Neural progenitor cell (in vitro differentiated cells): ENCODE data around the gene RPL7L1. TPM values are rescaled to one million over a fixed set of nuclear protein-coding genes. Genes with fewer than 3 reads are reported as not detected.

Experiments used
- DNase-seq: peaks from one replicate; pipeline ENCODE4 v3.0.0-alpha.2; 2016; ENCODE audit warnings: low spot score
- H2AFZ ChIP-seq: fragments of 200-600 bp; sonication (generic); replicated peaks from 2 replicates; pipeline ENCODE4 v1.6.1; 2016; ENCODE audit warnings: antibody characterized with exemption
- H3F3A ChIP-seq: fragments of 200-600 bp; sonication (generic); 2 replicates; pipeline ENCODE4 v1.6.1; 2016; ENCODE audit warnings: antibody characterized with exemption, low read depth
- H3K27ac ChIP-seq: fragments of 200-600 bp; sonication (generic); 2 replicates; pipeline ENCODE4 v1.5.1; 2016; ENCODE audit warnings: mild to moderate bottlenecking
- H3K27me3 ChIP-seq: fragments of 200-600 bp; sonication (generic); 2 replicates; pipeline ENCODE4 v1.6.1; 2016; ENCODE audit warnings: mild to moderate bottlenecking, moderate library complexity
- H3K36me3 ChIP-seq: fragments of 200-600 bp; sonication (generic); 2 replicates; pipeline ENCODE4 v1.5.1; 2016
- H3K4me1 ChIP-seq: fragments of 200-600 bp; sonication (generic); 2 replicates; pipeline ENCODE4 v1.6.1; 2016; ENCODE audit warnings: mixed run types
- H3K4me2 ChIP-seq: fragments of 200-600 bp; sonication (generic); 2 replicates; pipeline ENCODE4 v1.6.1; 2016
- H3K4me3 ChIP-seq: fragments of 200-600 bp; sonication (generic); 2 replicates; pipeline ENCODE4 v1.5.1; 2016
- H3K79me2 ChIP-seq: fragments of 200-600 bp; sonication (generic); 2 replicates; pipeline ENCODE4 v1.6.1; 2016; ENCODE audit warnings: low read depth
- H3K9ac ChIP-seq: fragments of 200-600 bp; sonication (generic); 2 replicates; pipeline ENCODE4 v1.6.1; 2016
- H3K9me3 ChIP-seq: fragments of 200-600 bp; sonication (generic); 2 replicates; pipeline ENCODE4 v1.5.1; 2016; ENCODE audit warnings: low read depth
- H4K20me1 ChIP-seq: fragments of 200-600 bp; sonication (generic); 2 replicates; pipeline ENCODE4 v1.6.1; 2016; ENCODE audit warnings: low read depth
- H3K27ac Mint-ChIP-seq: 3 replicates; pipeline ENCODE4 v1.8.0; 2021; ENCODE audit warnings: mixed read lengths
- H3K27me3 Mint-ChIP-seq: 2 replicates; pipeline ENCODE4 v1.8.0; 2022; ENCODE audit warnings: low read depth, mild to moderate bottlenecking, inconsistent platforms, moderate library complexity, mixed read lengths; ENCODE audit not compliant: insufficient read depth
- H3K36me3 Mint-ChIP-seq: 3 replicates; pipeline ENCODE4 v1.8.0; 2021; ENCODE audit warnings: mixed read lengths
- H3K4me1 Mint-ChIP-seq: 3 replicates; pipeline ENCODE4 v1.8.0; 2021; ENCODE audit warnings: mixed read lengths
- H3K4me3 Mint-ChIP-seq: 3 replicates; pipeline ENCODE4 v1.8.0; 2021; ENCODE audit warnings: mild to moderate bottlenecking, moderate library complexity, mixed read lengths
- H3K9me3 Mint-ChIP-seq: 3 replicates; pipeline ENCODE4 v1.8.0; 2020; ENCODE audit warnings: mixed read lengths
- EZH2 ChIP-seq: fragments of 200-600 bp; sonication (generic); IDR thresholded peaks from 2 replicates; pipeline ENCODE4 v1.6.1; 2017; ENCODE audit warnings: antibody characterized with exemption, mild to moderate bottlenecking, moderate library complexity
- EZH2phosphoT487 ChIP-seq: fragments of 200-600 bp; sonication (generic); IDR thresholded peaks from 2 replicates; pipeline ENCODE4 v1.6.1; 2017; ENCODE audit warnings: antibody characterized with exemption
- total RNA-seq: library from RNA; depleted of rRNA; stranded (reverse); fragments of >200 nt; gene quantifications from 2 replicates; pipeline ENCODE4 v1.2.3, GENCODE V29; 2015; ENCODE audit warnings: low replicate concordance
- TF ChIP-seq, protein P1 (sequence below): fragments of 200-600 bp; sonication (generic); IDR thresholded peaks from 2 replicates; pipeline ENCODE4 v1.5.1; 2017; ENCODE audit warnings: antibody characterized with exemption, mild to moderate bottlenecking

The RPL7L1 gene
- total RNA-seq, 1 donor from 2014 or later, result 106 TPM

DNA sequence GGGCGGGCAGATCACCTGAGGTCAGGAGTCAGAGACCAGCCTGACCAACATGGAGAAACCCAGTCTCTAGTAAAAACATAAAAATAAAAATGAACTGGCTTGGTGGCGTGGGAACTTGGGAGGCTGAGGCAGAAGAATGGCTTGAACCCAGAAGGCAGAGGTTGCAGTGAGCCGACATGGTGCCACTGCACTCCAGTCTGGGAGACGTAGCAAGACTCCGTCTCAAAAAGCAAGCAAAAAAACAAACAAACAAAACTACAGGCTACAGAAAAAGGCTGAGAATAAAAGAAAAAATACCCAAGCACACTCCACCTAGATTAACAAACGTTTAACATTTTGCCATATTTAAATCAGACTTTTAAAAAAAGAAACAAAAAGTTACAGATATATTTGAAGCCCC lies 42.4 kb downstream of the RPL7L1 start:
- H3K4me1 Mint-ChIP-seq, result no peaks in the 10 kb centered on the region
- H3K9me3 Mint-ChIP-seq, result no peaks in the 10 kb centered on the region

DNA sequence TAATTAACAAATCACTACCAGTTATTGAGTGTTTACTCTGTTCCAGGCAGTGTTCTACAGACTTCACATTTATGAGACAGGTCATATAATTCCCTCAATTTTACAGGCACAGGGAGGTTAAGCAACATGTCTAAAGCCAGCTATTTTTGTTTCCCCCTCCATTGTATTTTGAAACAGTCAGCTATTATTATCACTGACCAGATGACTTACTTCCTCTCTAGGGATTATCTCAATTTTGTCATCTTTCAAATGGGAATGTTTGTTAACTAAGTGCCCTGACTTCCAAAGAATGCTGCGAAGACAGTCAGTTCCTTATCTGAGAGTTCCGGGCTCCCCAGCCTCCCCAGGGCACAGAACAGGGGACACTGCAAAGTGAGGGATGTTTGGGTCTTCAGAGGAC lies 44.2 kb downstream of the RPL7L1 start:
- no peak for DNase-seq
- no peak overlapping the region for H3K4me3 Mint-ChIP-seq
- no peaks in the 10 kb centered on the region for H3K9me3 ChIP-seq
- H2AFZ ChIP-seq, result no peak overlapping the region
- H3K27ac Mint-ChIP-seq, result no peak overlapping the region
- TF ChIP-seq EZH2phosphoT487 (no peak), EZH2 (no peak)
- TF ChIP-seq, protein P1, sequence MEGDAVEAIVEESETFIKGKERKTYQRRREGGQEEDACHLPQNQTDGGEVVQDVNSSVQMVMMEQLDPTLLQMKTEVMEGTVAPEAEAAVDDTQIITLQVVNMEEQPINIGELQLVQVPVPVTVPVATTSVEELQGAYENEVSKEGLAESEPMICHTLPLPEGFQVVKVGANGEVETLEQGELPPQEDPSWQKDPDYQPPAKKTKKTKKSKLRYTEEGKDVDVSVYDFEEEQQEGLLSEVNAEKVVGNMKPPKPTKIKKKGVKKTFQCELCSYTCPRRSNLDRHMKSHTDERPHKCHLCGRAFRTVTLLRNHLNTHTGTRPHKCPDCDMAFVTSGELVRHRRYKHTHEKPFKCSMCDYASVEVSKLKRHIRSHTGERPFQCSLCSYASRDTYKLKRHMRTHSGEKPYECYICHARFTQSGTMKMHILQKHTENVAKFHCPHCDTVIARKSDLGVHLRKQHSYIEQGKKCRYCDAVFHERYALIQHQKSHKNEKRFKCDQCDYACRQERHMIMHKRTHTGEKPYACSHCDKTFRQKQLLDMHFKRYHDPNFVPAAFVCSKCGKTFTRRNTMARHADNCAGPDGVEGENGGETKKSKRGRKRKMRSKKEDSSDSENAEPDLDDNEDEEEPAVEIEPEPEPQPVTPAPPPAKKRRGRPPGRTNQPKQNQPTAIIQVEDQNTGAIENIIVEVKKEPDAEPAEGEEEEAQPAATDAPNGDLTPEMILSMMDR, result no peak
- H3K4me3 ChIP-seq, result no peak overlapping the region
- no peaks in the 10 kb centered on the region for H3K36me3 ChIP-seq
- H3K27me3 ChIP-seq, result no peaks in the 10 kb centered on the region
- H3K9me3 Mint-ChIP-seq, result no peaks in the 10 kb centered on the region
- H3K4me1 ChIP-seq, result peaks cover 3% of the 10 kb centered on the region
- H3K79me2 ChIP-seq, result no peaks in the 10 kb centered on the region
- no peaks in the 10 kb centered on the region for H3K36me3 Mint-ChIP-seq
- H3K27me3 Mint-ChIP-seq, result peaks cover 6% of the 10 kb centered on the region
- peaks cover 10% of the 10 kb centered on the region for H3F3A ChIP-seq
- no peak overlapping the region for H3K27ac ChIP-seq
- no peak overlapping the region for H3K9ac ChIP-seq
- no peaks in the 10 kb centered on the region for H4K20me1 ChIP-seq
- peaks cover 5% of the 10 kb centered on the region for H3K4me1 Mint-ChIP-seq
- H3K4me2 ChIP-seq, result no peak overlapping the region

More for the DNA sequence above, 42.4 kb downstream of the RPL7L1 start:
- Histone ChIP-seq H3K4me3 (no peak overlapping the region), H3K9me3 (no peaks in the 10 kb centered on the region), H3K9ac (no peak overlapping the region), H4K20me1 (no peaks in the 10 kb centered on the region), H3K4me2 (no peak overlapping the region), H3K27me3 (no peaks in the 10 kb centered on the region), H2AFZ (no peak overlapping the region), H3K27ac (no peak overlapping the region), H3K79me2 (no peaks in the 10 kb centered on the region), H3K4me1 (no peaks in the 10 kb centered on the region), H3K36me3 (no peaks in the 10 kb centered on the region), H3F3A (no peaks in the 10 kb centered on the region)
- TF ChIP-seq, protein P1, result no peak
- TF ChIP-seq EZH2phosphoT487, result no peak
- no peak for TF ChIP-seq EZH2
- DNase-seq, result no peak
- H3K4me3 Mint-ChIP-seq, result no peak overlapping the region
- no peaks in the 10 kb centered on the region for H3K36me3 Mint-ChIP-seq
- peaks cover 6% of the 10 kb centered on the region for H3K27me3 Mint-ChIP-seq
- no peak overlapping the region for H3K27ac Mint-ChIP-seq

DNA sequence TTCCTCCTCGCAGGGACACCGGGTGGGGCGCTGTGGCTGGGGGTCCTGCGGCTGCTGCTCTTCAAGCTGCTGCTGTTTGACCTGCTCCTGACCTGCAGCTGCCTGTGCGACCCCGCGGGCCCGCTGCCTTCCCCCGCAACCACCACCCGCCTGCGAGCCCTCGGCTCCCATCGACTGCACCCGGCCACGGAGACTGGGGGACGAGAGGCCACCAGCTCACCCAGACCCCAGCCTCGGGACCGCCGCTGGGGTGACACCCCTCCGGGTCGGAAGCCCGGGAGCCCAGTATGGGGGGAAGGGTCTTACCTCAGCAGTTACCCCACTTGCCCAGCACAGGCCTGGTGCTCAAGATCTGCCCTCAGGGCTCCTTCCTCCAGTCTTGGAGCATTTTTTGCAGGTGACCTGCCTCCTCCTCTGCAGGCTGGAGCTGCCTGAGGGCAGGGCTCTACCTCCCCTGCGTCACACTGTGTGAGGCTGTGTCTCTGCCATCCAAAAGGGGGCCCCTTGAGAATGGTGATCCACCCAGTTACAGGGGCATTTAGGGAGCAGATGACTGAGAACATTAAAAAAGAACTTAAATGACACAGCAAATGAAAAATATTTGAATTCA lies 45.9 kb downstream of the RPL7L1 start:
- DNase-seq, result no peak
- Histone ChIP-seq H4K20me1 (no peaks in the 10 kb centered on the region), H3K9me3 (no peaks in the 10 kb centered on the region), H3K27ac (no peak overlapping the region), H3K4me1 (peaks cover 3% of the 10 kb centered on the region), H3K4me3 (no peak overlapping the region), H3K9ac (no peak overlapping the region), H3K27me3 (no peaks in the 10 kb centered on the region), H2AFZ (no peak overlapping the region), H3K4me2 (no peak overlapping the region), H3F3A (peaks cover 27% of the 10 kb centered on the region), H3K36me3 (no peaks in the 10 kb centered on the region), H3K79me2 (peaks cover 5% of the 10 kb centered on the region)
- Mint-ChIP-seq H3K4me3 (no peak overlapping the region), H3K27ac (peak overlapping the region; percentile 15), H3K9me3 (no peaks in the 10 kb centered on the region), H3K4me1 (peaks cover 12% of the 10 kb centered on the region), H3K27me3 (peaks cover 6% of the 10 kb centered on the region), H3K36me3 (no peaks in the 10 kb centered on the region)
- TF ChIP-seq, protein P1, result no peak
- TF ChIP-seq EZH2, result no peak
- TF ChIP-seq EZH2phosphoT487, result no peak
